OCI-LY7 (cell line): ENCODE results near the gene HIGD2B.
"Not testable (repeated sequence)": the region's sequence is repeated elsewhere in the genome, so short reads cannot be mapped to it uniquely, and the experiment has no call there.

ENCODE experiments used
- CTCF ChIP-seq: fragments of 200-600 bp; sonication (generic); conservative IDR thresholded peaks from 2 replicates; pipeline ENCODE4 v1.5.1; 2014; ENCODE audit warnings: mild to moderate bottlenecking, antibody characterized with exemption, low read length, moderate library complexity, mixed read lengths
- EZH2phosphoT487 ChIP-seq: fragments of 200-600 bp; sonication (generic); IDR thresholded peaks from 2 replicates; pipeline ENCODE4 v1.6.1; 2018; ENCODE audit warnings: low read depth, borderline replicate concordance, mild to moderate bottlenecking, mixed run types, antibody characterized with exemption, low read length, moderate library complexity, mixed read lengths

GRCh38 chr15:72628249-72629067, 57.5 kb downstream of the HIGD2B start:
- peak; percentile 53 for TF ChIP-seq CTCF
- TF ChIP-seq EZH2phosphoT487 = not testable (repeated sequence)
